Heart left ventricle (tissue), 16 donors: ENCODE data around the gene DNMT3B. TPM values are rescaled to one million over a fixed set of nuclear protein-coding genes. Genes with fewer than 3 reads are reported as not detected.
A peak's percentile ranks its signal among the peaks of the same experiment; 100 is the strongest.

Experiments
- ATAC-seq, 4 donors: fragments of 200-7000 bp; cut with Tn5 transposase; one replicate each; pipeline ENCODE4 v1.9.1; 2020 to 2022; ENCODE audit warnings: moderate library complexity in 4 of 4, mild to moderate bottlenecking in 3 of 4, moderate number of reproducible peaks in 1 of 4
- DNase-seq, 5 donors: peaks; one replicate each; pipeline ENCODE4 v3.0.0-alpha.2; 2020
- H3K27ac ChIP-seq, 12 donors: fragments of 200-600 bp; sonication (generic) in 4 of 12; one replicate each; pipeline versions ENCODE4 v1.5.0 to v1.8.0; 2016 to 2022; ENCODE audit warnings: mild to moderate bottlenecking in 2 of 12
- H3K27me3 ChIP-seq, 9 donors: fragments of 200-600 bp; sonication (generic) in 2 of 9; one replicate each; pipeline versions ENCODE4 v1.5.1 to v1.8.0; 2016 to 2022; ENCODE audit warnings: mild to moderate bottlenecking in 3 of 9
- H3K36me3 ChIP-seq, 9 donors: fragments of 200-600 bp; sonication (generic) in 2 of 9; one replicate each; pipeline versions ENCODE4 v1.5.0 to v1.8.0; 2018 to 2022; ENCODE audit warnings: mild to moderate bottlenecking in 2 of 9
- H3K4me1 ChIP-seq, 12 donors: fragments of 200-600 bp; sonication (generic) in 4 of 12; one replicate each; pipeline versions ENCODE4 v1.5.0 to v1.8.0; 2016 to 2022; ENCODE audit warnings: mild to moderate bottlenecking in 3 of 12
- H3K4me3 ChIP-seq, 12 donors: fragments of 200-600 bp; sonication (generic) in 4 of 12; one replicate each; pipeline versions ENCODE4 v1.5.0 to v1.8.0; 2017 to 2022; ENCODE audit warnings: mild to moderate bottlenecking in 9 of 12, moderate library complexity in 4 of 12
- H3K9me3 ChIP-seq, 12 donors: fragments of 200-600 bp; sonication (generic) in 4 of 12; one replicate each; pipeline versions ENCODE4 v1.5.0 to v1.8.0; 2016 to 2022; ENCODE audit warnings: mild to moderate bottlenecking in 1 of 12
- CTCF ChIP-seq, 12 donors: fragments of 200-600 bp; sonication (generic) in 4 of 12; IDR thresholded peaks; one replicate each; pipeline versions ENCODE4 v1.5.0 to v1.8.0; 2018 to 2022; ENCODE audit warnings: antibody characterized with exemption in 12 of 12, mild to moderate bottlenecking in 5 of 12
- POLR2A ChIP-seq, 2 donors: fragments of 450-650 bp; IDR thresholded peaks; one replicate each; pipeline ENCODE4 v1.6.1; 2017; ENCODE audit warnings: antibody characterized with exemption in 2 of 2, mild to moderate bottlenecking in 2 of 2, moderate library complexity in 2 of 2
- WGBS, 4 donors: extraction: QIAGEN DNeasy Blood & Tissue Kit in 2 of 4; methylation state at CpG; one replicate each; pipeline versions ENCODE4 v1.1.5 to v1.1.7; 2013 to 2018; 5-methylcytosine and 5-hydroxymethylcytosine counted together
- intact Hi-C, 10 donors: fragments of 100-400 bp; cut with DNase I; formaldehyde crosslinking; loops; one replicate each; pipeline versions ENCODE4 v1.11.1 to v1.14.2; 2022
- polyA plus RNA-seq, 2 donors: library from polyadenylated mRNA; stranded (reverse); fragments of 200-250 nt; gene quantifications; one replicate each; pipeline ENCODE4 v1.2.3, GENCODE V29; 2013
- total RNA-seq, 9 donors: library from RNA; depleted of rRNA in 2 of 9; stranded (reverse); fragments of >200 nt in 2 of 9; fragmentation: NEBNext Ultra II Directional in 3 of 9; extraction: Animal tissue kit (Norgen Biotek cat#: 25700) in 3 of 9; gene quantifications; one replicate each; pipeline versions ENCODE4 v1.1.0 to v1.2.4, GENCODE V29; 2016 to 2023
- donor health status: ischemic (EF 13 %, LVEDD 7.1; RV severe dilation, severe dysfunction).
- donor health status: healthy with polysubstance abuse.
- donor health status: DM: no; HTN: yes; CAD: no.
- donor health status: DM: no; HTN: no; CAD: no.
- donor health status: ischemic (EF 25% LVEDD 6.9; RV normal size, moderate dysfunction).
- donor health status: ischemic (EF 25% LVEDD 5.7; RV mildly dilated, moderate dysfunction).
- donor health status: healthy.
- donor health status: DM: yes; HTN: yes; CAD: no.
- donor health status: ischemic (EF 35%, LVEDD 5.7; RV mildly dilated, moderate dysfunction).
- donor health status: nonischemic (EF 11% LVEDD 7.7; RV severe dilation, severe dysfunction).
- donor health status: DM: yes; HTN: yes; CAD: no.
- donor health status: PGD.
- donor health status: ischemic (EF 29% LVEDD 5.4; RV normal size, mild dysfunction).
- donor health status: nonischemic (EF 23%, LVEDD 6.1; RV moderate dilation, normal function).

DNMT3B gene
- total and polyA plus RNA-seq, 11 donors: 0.19 to 1.2 (median 0.50) TPM

GRCh38 chr20:32743237-32744112 lies 18.7 kb upstream of the DNMT3B start, which contains the start of gene COMMD7:
TSS of gene COMMD7 (minus strand) at chr20:32743467. CDS start at chr20:32743391, 76 bp downstream.
- Histone ChIP-seq H3K27me3 (no peaks in the 10 kb centered on the region), H3K9me3 (no peaks in the 10 kb centered on the region), H3K36me3 (no peaks in the 10 kb centered on the region), H3K4me1 (peaks cover 0 to 22% (median 9%) of the 10 kb centered on the region in 12 donors), H3K4me3 (peak within 1 kb of the TSS; percentile 72 to 98 (median 83)), H3K27ac (peak within 1 kb of the TSS; percentile 77 to 92 (median 89))
- no peak for TF ChIP-seq CTCF (IDR thresholded peaks at IDR 0.05)
- no peak for TF ChIP-seq POLR2A (IDR thresholded peaks at IDR 0.05)
- intact Hi-C loops: no loop called here
- ATAC-seq (peak; percentile 83 to 93 (median 90)), DNase-seq (peak; percentile 64 to 89 (median 75))
- WGBS, 4 donors: 1 to 5% (median 1%) methylated on average over 15 to 64 of the region's 64 CpGs

GRCh38 chr20:32749914-32750637 lies 12.1 kb upstream of the DNMT3B start:
- H3K36me3 ChIP-seq: no peaks in the 10 kb centered on the region
- no peak for ATAC-seq
- WGBS, 4 donors: 56 to 63% (median 60%) methylated on average over 11 of the region's 11 CpGs
- TF ChIP-seq CTCF (IDR thresholded peaks at IDR 0.05): no peak
- no peak for TF ChIP-seq POLR2A (IDR thresholded peaks at IDR 0.05)
- intact Hi-C loops: no loop called here
- no peak overlapping the region for H3K4me3 ChIP-seq
- no peaks in the 10 kb centered on the region for H3K27me3 ChIP-seq
- H3K4me1 ChIP-seq: peaks cover 0 to 7% (median 0%) of the 10 kb centered on the region in 12 donors
- H3K27ac ChIP-seq: peak overlapping the region in 1 of 12 donors; percentile 34
- DNase-seq: no peak
- H3K9me3 ChIP-seq: no peaks in the 10 kb centered on the region

- Histone ChIP-seq H3K27ac (no peak overlapping the region), H3K4me3 (no peak overlapping the region), H3K9me3 (no peaks in the 10 kb centered on the region), H3K36me3 (no peaks in the 10 kb centered on the region), H3K27me3 (no peaks in the 10 kb centered on the region), H3K4me1 (peaks cover 0 to 7% (median 0%) of the 10 kb centered on the region in 12 donors)
- intact Hi-C loops: no loop called here
- ATAC-seq (no peak), DNase-seq (no peak)
- TF ChIP-seq CTCF (IDR thresholded peaks at IDR 0.05) (no peak), POLR2A (IDR thresholded peaks at IDR 0.05) (no peak)
Observed at GRCh38 chr20:32751293-32751692, 10.9 kb upstream of the DNMT3B start.
